Vagina (tissue), 2 donors: ENCODE results near the gene MYLK2.

ENCODE experiments used
- CTCF ChIP-seq, 3 experiments: fragments of 450-650 bp in 2 of 3; fragments of 200-600 bp in 1 of 3; sonication (generic) in 1 of 3; IDR thresholded peaks; one replicate each; pipeline ENCODE4 v1.5.1; 2017 to 2019; ENCODE audit warnings: antibody characterized with exemption in 3 of 3, mild to moderate bottlenecking in 2 of 3, moderate library complexity in 2 of 3
- POLR2A ChIP-seq, 2 donors: fragments of 450-650 bp; IDR thresholded peaks; one replicate each; pipeline ENCODE4 v1.6.1; 2017; ENCODE audit warnings: antibody characterized with exemption in 2 of 2, mild to moderate bottlenecking in 2 of 2, moderate library complexity in 2 of 2
- POLR2AphosphoS5 ChIP-seq, 2 donors: sonication (generic); formaldehyde crosslinking; IDR thresholded peaks; one replicate each; pipeline ENCODE4 v1.9.0; 2017; ENCODE audit warnings: antibody characterized with exemption in 2 of 2, mild to moderate bottlenecking in 2 of 2, low read depth in 1 of 2; ENCODE audit not compliant: insufficient read depth in 1 of 2

- TF ChIP-seq CTCF (IDR thresholded peaks at IDR 0.05): no peak
- no peak for TF ChIP-seq POLR2A (IDR thresholded peaks at IDR 0.05)
- TF ChIP-seq POLR2AphosphoS5 (IDR thresholded peaks at IDR 0.05; ENCODE audit: insufficient read depth in 1 of 2, low read depth in 1 of 2): no peak
Measured at GRCh38 chr20:31811796-31812728, 7.1 kb upstream of the MYLK2 start.
